Measurements from ENCODE around the gene ELK4. TPM values are rescaled to one million over a fixed set of nuclear protein-coding genes. Genes with fewer than 3 reads are reported as not detected.

The ELK4 gene
- total RNA-seq, 1 donor from 2014 or later, result 37.2 TPM

DNA sequence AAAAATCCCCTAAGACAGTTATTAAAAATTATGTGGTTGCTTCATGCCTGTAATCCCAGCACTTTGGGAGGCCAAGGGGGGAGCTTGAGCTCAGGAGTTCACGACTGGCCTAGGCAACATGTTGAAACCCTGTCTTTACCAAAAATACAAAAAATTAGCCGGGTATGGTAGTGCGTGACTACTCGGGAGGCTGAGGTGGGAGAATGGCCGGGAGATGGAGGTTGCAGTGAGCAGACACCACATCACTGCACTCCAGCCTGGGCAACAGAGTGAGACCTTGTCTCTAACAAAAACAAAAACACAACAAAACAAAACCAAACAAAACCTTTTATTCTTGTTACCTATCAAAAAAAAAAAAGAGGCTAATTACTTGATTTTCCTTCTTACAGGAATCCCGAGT lies 2.1 kb downstream of the ELK4 start:
- Mint-ChIP-seq H3K4me3 (ENCODE audit: unreplicated experiment) (peak overlapping the region; percentile 95), H3K36me3 (ENCODE audit: low read depth) (peaks cover 1% of the 10 kb centered on the region), H3K27me3 (ENCODE audit: low read depth) (no peaks in the 10 kb centered on the region), H3K9me3 (ENCODE audit: low read depth) (no peaks in the 10 kb centered on the region), H3K27ac (ENCODE audit: unreplicated experiment) (peak overlapping the region; percentile 98), H3K4me1 (ENCODE audit: low read depth) (peaks cover 34% of the 10 kb centered on the region)
- TF ChIP-seq, protein P1, sequence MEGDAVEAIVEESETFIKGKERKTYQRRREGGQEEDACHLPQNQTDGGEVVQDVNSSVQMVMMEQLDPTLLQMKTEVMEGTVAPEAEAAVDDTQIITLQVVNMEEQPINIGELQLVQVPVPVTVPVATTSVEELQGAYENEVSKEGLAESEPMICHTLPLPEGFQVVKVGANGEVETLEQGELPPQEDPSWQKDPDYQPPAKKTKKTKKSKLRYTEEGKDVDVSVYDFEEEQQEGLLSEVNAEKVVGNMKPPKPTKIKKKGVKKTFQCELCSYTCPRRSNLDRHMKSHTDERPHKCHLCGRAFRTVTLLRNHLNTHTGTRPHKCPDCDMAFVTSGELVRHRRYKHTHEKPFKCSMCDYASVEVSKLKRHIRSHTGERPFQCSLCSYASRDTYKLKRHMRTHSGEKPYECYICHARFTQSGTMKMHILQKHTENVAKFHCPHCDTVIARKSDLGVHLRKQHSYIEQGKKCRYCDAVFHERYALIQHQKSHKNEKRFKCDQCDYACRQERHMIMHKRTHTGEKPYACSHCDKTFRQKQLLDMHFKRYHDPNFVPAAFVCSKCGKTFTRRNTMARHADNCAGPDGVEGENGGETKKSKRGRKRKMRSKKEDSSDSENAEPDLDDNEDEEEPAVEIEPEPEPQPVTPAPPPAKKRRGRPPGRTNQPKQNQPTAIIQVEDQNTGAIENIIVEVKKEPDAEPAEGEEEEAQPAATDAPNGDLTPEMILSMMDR (IDR thresholded peaks at IDR 0.05), result no peak
- DNase-seq (ENCODE audit: low spot score), result no peak

DNA sequence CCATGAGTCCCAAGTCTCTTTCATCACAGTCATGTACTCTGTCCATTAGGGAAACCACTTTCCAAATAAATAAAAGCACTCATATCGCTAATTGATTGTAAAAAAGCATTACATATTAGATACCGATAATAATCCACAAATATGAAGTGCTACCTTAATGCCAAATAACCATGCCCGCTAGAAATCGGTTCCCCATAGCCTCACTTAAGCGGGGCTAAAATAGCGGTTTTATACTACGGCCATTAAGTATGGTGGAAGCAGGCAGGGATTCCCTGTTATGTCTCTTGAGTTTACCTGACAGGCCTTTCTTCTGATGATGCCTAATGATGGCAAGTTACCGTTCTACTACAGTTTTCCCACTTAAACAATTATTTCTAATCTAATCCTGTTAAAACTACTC lies 3.9 kb downstream of the ELK4 start:
- H3K4me3 Mint-ChIP-seq (ENCODE audit: unreplicated experiment), result no peak overlapping the region
- no peak for DNase-seq (ENCODE audit: low spot score)
- TF ChIP-seq, protein P1 (IDR thresholded peaks at IDR 0.05), result no peak
- peaks cover 32% of the 10 kb centered on the region for H3K4me1 Mint-ChIP-seq (ENCODE audit: low read depth)
- no peak overlapping the region for H3K27ac Mint-ChIP-seq (ENCODE audit: unreplicated experiment)
- no peaks in the 10 kb centered on the region for H3K27me3 Mint-ChIP-seq (ENCODE audit: low read depth)
- H3K9me3 Mint-ChIP-seq (ENCODE audit: low read depth), result no peaks in the 10 kb centered on the region
- peaks cover 1% of the 10 kb centered on the region for H3K36me3 Mint-ChIP-seq (ENCODE audit: low read depth)

DNA sequence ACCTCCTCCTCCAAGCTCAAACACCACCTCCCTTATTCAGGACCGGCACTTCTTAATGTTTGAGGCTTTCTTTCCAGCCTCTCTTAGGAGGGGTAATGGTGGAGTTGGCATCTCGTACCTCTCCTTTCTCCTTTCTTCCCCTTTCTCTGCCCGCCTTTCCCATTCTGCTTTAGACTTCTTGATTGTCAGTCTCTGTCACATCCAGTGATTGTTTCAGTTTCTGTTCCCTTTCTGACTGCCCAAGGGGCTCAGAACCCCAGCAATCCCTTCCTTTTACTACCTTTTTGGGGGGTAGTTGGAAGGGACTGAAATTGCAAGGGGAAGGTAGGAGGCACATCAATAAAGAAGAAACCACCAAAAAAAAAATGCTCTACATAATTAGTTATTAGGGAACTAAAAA lies 5.6 kb downstream of the ELK4 start:
- no peaks in the 10 kb centered on the region for H3K27me3 Mint-ChIP-seq (ENCODE audit: low read depth)
- no peak for DNase-seq (ENCODE audit: low spot score)
- H3K36me3 Mint-ChIP-seq (ENCODE audit: low read depth), result peaks cover 4% of the 10 kb centered on the region
- peaks cover 24% of the 10 kb centered on the region for H3K4me1 Mint-ChIP-seq (ENCODE audit: low read depth)
- no peaks in the 10 kb centered on the region for H3K9me3 Mint-ChIP-seq (ENCODE audit: low read depth)
- no peak overlapping the region for H3K27ac Mint-ChIP-seq (ENCODE audit: unreplicated experiment)
- no peak overlapping the region for H3K4me3 Mint-ChIP-seq (ENCODE audit: unreplicated experiment)
- TF ChIP-seq, protein P1 (IDR thresholded peaks at IDR 0.05), result no peak

DNA sequence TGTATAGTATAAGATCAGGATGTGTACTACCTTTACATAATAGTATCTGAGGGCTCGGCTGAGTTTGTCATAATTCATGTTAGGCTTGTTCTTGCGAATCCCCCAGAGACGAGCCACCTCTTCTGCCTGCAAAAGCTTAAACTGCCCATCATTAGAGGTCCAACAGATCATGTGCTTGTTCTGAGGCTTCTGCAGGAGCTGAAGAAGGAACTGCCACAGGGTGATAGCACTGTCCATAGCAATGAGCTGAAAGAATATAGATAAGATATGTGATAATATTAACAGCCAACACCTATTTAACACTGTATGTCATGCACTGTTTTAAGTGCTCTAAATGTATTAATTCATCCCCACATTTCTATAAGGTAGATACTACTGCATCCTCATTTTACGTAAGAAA lies 8.2 kb downstream of the ELK4 start:
- no peak for DNase-seq (ENCODE audit: low spot score)
- Mint-ChIP-seq H3K27me3 (ENCODE audit: low read depth) (no peaks in the 10 kb centered on the region), H3K36me3 (ENCODE audit: low read depth) (peaks cover 17% of the 10 kb centered on the region), H3K9me3 (ENCODE audit: low read depth) (no peaks in the 10 kb centered on the region), H3K4me1 (ENCODE audit: low read depth) (peaks cover 11% of the 10 kb centered on the region), H3K27ac (ENCODE audit: unreplicated experiment) (no peak overlapping the region), H3K4me3 (ENCODE audit: unreplicated experiment) (no peak overlapping the region)
- TF ChIP-seq, protein P1 (IDR thresholded peaks at IDR 0.05), result no peak

DNA sequence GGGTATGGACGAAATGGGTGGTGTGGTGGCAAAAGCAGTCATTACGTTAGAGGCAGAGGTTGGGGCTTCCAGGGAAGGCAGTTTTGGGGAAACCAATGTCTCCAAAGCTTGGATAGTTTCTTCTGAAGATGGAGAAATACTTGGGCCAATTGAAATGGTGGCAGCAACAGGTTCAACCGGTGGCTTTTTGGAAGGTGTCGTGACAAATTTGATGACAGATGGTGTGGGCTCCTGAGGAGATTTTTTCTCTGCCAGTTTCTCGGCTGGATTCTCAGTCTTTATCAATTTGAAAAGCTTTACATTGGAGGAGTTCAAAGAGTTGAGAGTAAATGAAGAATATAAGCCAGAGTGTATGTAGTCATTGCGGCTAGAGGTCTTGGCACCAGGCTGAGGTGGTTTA lies 11.5 kb downstream of the ELK4 start:
- no peaks in the 10 kb centered on the region for H3K27me3 Mint-ChIP-seq (ENCODE audit: low read depth)
- no peaks in the 10 kb centered on the region for H3K9me3 Mint-ChIP-seq (ENCODE audit: low read depth)
- DNase-seq (ENCODE audit: low spot score), result no peak
- H3K4me1 Mint-ChIP-seq (ENCODE audit: low read depth), result peaks cover 2% of the 10 kb centered on the region
- H3K36me3 Mint-ChIP-seq (ENCODE audit: low read depth), result peaks cover 30% of the 10 kb centered on the region
- no peak overlapping the region for H3K4me3 Mint-ChIP-seq (ENCODE audit: unreplicated experiment)
- TF ChIP-seq, protein P1 (IDR thresholded peaks at IDR 0.05), result no peak
- no peak overlapping the region for H3K27ac Mint-ChIP-seq (ENCODE audit: unreplicated experiment)
